Peyer's patch (tissue), 4 donors: ENCODE data around the gene NT5DC4.

Source experiments
- CTCF ChIP-seq, 6 experiments: fragments of 450-650 bp in 4 of 6; fragments of 200-600 bp in 2 of 6; sonication (generic) in 1 of 6; IDR thresholded peaks; one replicate each; pipeline ENCODE4 v1.5.1; 2017 to 2019; ENCODE audit warnings: antibody characterized with exemption in 6 of 6, mild to moderate bottlenecking in 3 of 6, moderate library complexity in 1 of 6
- POLR2A ChIP-seq, 2 donors: fragments of 450-650 bp; IDR thresholded peaks; one replicate each; pipeline ENCODE4 v1.5.1; 2017; ENCODE audit warnings: antibody characterized with exemption in 2 of 2, mild to moderate bottlenecking in 2 of 2, moderate library complexity in 2 of 2

GRCh38 chr2:112733456-112733855 lies 12.6 kb downstream of the NT5DC4 start:
- TF ChIP-seq CTCF (IDR thresholded peaks at IDR 0.05) (no peak), POLR2A (IDR thresholded peaks at IDR 0.05) (no peak)
